OCI-LY1 (cell line): ENCODE data around the gene CD6.

ENCODE experiments used
- H2AFZ ChIP-seq: fragments of 200-600 bp; sonication (generic), shearing (Covaris generic); 2 replicates; pipeline ENCODE4 v1.6.0; 2014; ENCODE audit warnings: antibody characterized with exemption, mild to moderate bottlenecking, low read length
- H3F3A ChIP-seq: fragments of 200-600 bp; sonication (generic), shearing (Covaris generic); 2 replicates; pipeline ENCODE4 v1.6.0; 2014; ENCODE audit warnings: mild to moderate bottlenecking, antibody characterized with exemption, low read length, moderate library complexity; ENCODE audit not compliant: insufficient read depth
- H3K27ac ChIP-seq: fragments of 200-600 bp; sonication (generic); 2 replicates; pipeline ENCODE4 v1.5.1; 2014; ENCODE audit warnings: low read length, mixed run types, mild to moderate bottlenecking, low read depth; ENCODE audit not compliant: poor library complexity, severe bottlenecking
- H3K27me3 ChIP-seq: fragments of 200-600 bp; sonication (generic); 2 replicates; pipeline ENCODE4 v1.6.0; 2014; ENCODE audit warnings: antibody characterized with exemption, mild to moderate bottlenecking, low read length, moderate library complexity; ENCODE audit not compliant: insufficient read depth
- H3K36me3 ChIP-seq: fragments of 200-600 bp; sonication (generic); 2 replicates; pipeline ENCODE4 v1.6.1; 2014; ENCODE audit warnings: mild to moderate bottlenecking, antibody characterized with exemption, low read length, moderate library complexity, mixed read lengths; ENCODE audit not compliant: insufficient read depth
- H3K4me1 ChIP-seq: fragments of 200-600 bp; sonication (generic); 2 replicates; pipeline ENCODE4 v1.5.1; 2014; ENCODE audit warnings: mild to moderate bottlenecking, low read length, moderate library complexity; ENCODE audit not compliant: insufficient read depth, severe bottlenecking
- H3K4me2 ChIP-seq: fragments of 200-600 bp; sonication (generic), shearing (Covaris generic); 2 replicates; pipeline ENCODE4 v1.6.1; 2014; ENCODE audit warnings: low read length
- H3K4me3 ChIP-seq: fragments of 200-600 bp; sonication (generic); 2 replicates; pipeline ENCODE4 v1.5.1; 2014; ENCODE audit warnings: low read length, low read depth, mild to moderate bottlenecking, mixed read lengths; ENCODE audit not compliant: poor library complexity, severe bottlenecking
- H3K79me2 ChIP-seq: fragments of 200-600 bp; shearing (Covaris generic); 2 replicates; pipeline ENCODE4 v1.6.1; 2016; ENCODE audit warnings: mixed run types, low read length, mixed read lengths; ENCODE audit not compliant: insufficient read depth
- H3K9ac ChIP-seq: fragments of 200-600 bp; sonication (generic), shearing (Covaris generic); 2 replicates; pipeline ENCODE4 v1.6.1; 2014; ENCODE audit warnings: mild to moderate bottlenecking, low read length, mixed read lengths
- H3K9me2 ChIP-seq: fragments of 200-600 bp; sonication (generic), shearing (Covaris generic); 2 replicates; pipeline ENCODE4 v1.6.1; 2014; ENCODE audit warnings: low read depth, mild to moderate bottlenecking, low read length, mixed read lengths
- H3K9me3 ChIP-seq: fragments of 200-600 bp; shearing (Covaris generic); 2 replicates; pipeline ENCODE4 v1.6.1; 2014; ENCODE audit warnings: low read length, mixed read lengths
- H4K20me1 ChIP-seq: fragments of 200-600 bp; sonication (generic), shearing (Covaris generic); 2 replicates; pipeline ENCODE4 v1.6.0; 2016; ENCODE audit warnings: mild to moderate bottlenecking, low read length; ENCODE audit not compliant: insufficient read depth
- EZH2 ChIP-seq: fragments of 200-600 bp; sonication (generic), shearing (Covaris generic); IDR thresholded peaks from 2 replicates; pipeline ENCODE4 v1.8.0; 2017; ENCODE audit warnings: borderline replicate concordance, mixed run types, mild to moderate bottlenecking, antibody characterized with exemption, low read length, moderate library complexity, mixed read lengths
- TF ChIP-seq, protein P1 (sequence below): fragments of 200-600 bp; sonication (generic), shearing (Covaris generic); IDR thresholded peaks from 2 replicates; pipeline ENCODE4 v1.5.1; 2017; ENCODE audit warnings: mild to moderate bottlenecking, antibody characterized with exemption, low read length, moderate library complexity, mixed read lengths

Gene CD6

GRCh38 chr11:60957188-60957587 lies 14.3 kb upstream of the CD6 start:
- no peaks in the 10 kb centered on the region for H3K9me2 ChIP-seq
- H3K9me3 ChIP-seq, result no peaks in the 10 kb centered on the region
- no peak overlapping the region for H3K4me2 ChIP-seq
- no peak overlapping the region for H3K9ac ChIP-seq
- TF ChIP-seq, protein P1, sequence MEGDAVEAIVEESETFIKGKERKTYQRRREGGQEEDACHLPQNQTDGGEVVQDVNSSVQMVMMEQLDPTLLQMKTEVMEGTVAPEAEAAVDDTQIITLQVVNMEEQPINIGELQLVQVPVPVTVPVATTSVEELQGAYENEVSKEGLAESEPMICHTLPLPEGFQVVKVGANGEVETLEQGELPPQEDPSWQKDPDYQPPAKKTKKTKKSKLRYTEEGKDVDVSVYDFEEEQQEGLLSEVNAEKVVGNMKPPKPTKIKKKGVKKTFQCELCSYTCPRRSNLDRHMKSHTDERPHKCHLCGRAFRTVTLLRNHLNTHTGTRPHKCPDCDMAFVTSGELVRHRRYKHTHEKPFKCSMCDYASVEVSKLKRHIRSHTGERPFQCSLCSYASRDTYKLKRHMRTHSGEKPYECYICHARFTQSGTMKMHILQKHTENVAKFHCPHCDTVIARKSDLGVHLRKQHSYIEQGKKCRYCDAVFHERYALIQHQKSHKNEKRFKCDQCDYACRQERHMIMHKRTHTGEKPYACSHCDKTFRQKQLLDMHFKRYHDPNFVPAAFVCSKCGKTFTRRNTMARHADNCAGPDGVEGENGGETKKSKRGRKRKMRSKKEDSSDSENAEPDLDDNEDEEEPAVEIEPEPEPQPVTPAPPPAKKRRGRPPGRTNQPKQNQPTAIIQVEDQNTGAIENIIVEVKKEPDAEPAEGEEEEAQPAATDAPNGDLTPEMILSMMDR, result no peak
- TF ChIP-seq EZH2, result no peak
- H3K36me3 ChIP-seq, result no peaks in the 10 kb centered on the region
- no peak overlapping the region for H3K4me3 ChIP-seq
- no peak overlapping the region for H2AFZ ChIP-seq
- no peaks in the 10 kb centered on the region for H4K20me1 ChIP-seq
- H3K27me3 ChIP-seq, result peaks cover 4% of the 10 kb centered on the region; the same call in 1 of the 2 replicates
- H3F3A ChIP-seq, result no peaks in the 10 kb centered on the region
- H3K79me2 ChIP-seq, result no peaks in the 10 kb centered on the region
- no peak overlapping the region for H3K27ac ChIP-seq
- H3K4me1 ChIP-seq, result peaks cover 3% of the 10 kb centered on the region

- no peaks in the 10 kb centered on the region for H3K9me3 ChIP-seq
- H3K36me3 ChIP-seq, result no peaks in the 10 kb centered on the region
- no peak overlapping the region for H2AFZ ChIP-seq
- no peaks in the 10 kb centered on the region for H3K79me2 ChIP-seq
- H3F3A ChIP-seq, result no peaks in the 10 kb centered on the region
- H3K9ac ChIP-seq, result no peak overlapping the region
- H3K9me2 ChIP-seq, result no peaks in the 10 kb centered on the region
- no peak overlapping the region for H3K4me3 ChIP-seq
- H3K4me2 ChIP-seq, result no peak overlapping the region
- H3K4me1 ChIP-seq, result no peaks in the 10 kb centered on the region
- no peaks in the 10 kb centered on the region for H4K20me1 ChIP-seq
- TF ChIP-seq, protein P1, result no peak
- no peak for TF ChIP-seq EZH2
- H3K27me3 ChIP-seq, result peaks cover 4% of the 10 kb centered on the region; the same call in 1 of the 2 replicates
- H3K27ac ChIP-seq, result no peak overlapping the region
Observed at GRCh38 chr11:60959431-60959830, 12.0 kb upstream of the CD6 start.

DNA sequence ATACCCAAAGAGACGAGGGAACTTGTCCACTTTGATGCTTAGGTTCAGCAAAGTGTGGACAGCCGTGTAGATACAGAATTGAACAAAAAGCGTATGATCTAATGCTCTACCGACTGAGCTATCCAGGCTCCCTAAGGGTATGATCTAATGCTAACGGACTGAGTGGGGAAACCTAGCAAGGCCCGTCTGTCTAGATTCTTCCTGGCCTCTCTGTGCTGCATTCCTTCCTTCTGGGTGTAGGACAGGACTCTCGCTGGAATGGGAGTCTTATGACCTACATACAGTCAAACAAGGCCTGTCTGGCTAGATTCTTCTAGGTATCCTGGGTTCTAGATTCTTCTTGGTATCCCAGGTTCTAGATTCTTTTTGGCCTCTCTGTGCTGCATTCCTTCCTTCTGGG lies 11.1 kb upstream of the CD6 start:
- Histone ChIP-seq H3K4me2 (no peak overlapping the region), H3K27ac (no peak overlapping the region)

More for the DNA sequence above, 11.1 kb upstream of the CD6 start:
- Histone ChIP-seq H3K4me3 (no peak overlapping the region), H3K27me3 (peaks cover 4% of the 10 kb centered on the region; the same call in 1 of the 2 replicates), H3F3A (no peaks in the 10 kb centered on the region), H3K79me2 (no peaks in the 10 kb centered on the region), H3K9ac (no peak overlapping the region), H2AFZ (no peak overlapping the region), H3K4me1 (no peaks in the 10 kb centered on the region), H3K36me3 (no peaks in the 10 kb centered on the region), H4K20me1 (no peaks in the 10 kb centered on the region), H3K9me2 (no peaks in the 10 kb centered on the region), H3K9me3 (no peaks in the 10 kb centered on the region)
- TF ChIP-seq EZH2, result no peak
- TF ChIP-seq, protein P1, result no peak
